NCI-H526 (cell line): Measurements from ENCODE around the gene CDH5.
"Not testable (repeated sequence)": the region's sequence is repeated elsewhere in the genome, so short reads cannot be mapped to it uniquely, and the experiment has no call there.

Experiments
- DNase-seq, 2 experiments: peaks; one replicate each; lab custom pipeline; 2025; lab: John Stamatoyannopoulos, UW

Gene CDH5, protein sequence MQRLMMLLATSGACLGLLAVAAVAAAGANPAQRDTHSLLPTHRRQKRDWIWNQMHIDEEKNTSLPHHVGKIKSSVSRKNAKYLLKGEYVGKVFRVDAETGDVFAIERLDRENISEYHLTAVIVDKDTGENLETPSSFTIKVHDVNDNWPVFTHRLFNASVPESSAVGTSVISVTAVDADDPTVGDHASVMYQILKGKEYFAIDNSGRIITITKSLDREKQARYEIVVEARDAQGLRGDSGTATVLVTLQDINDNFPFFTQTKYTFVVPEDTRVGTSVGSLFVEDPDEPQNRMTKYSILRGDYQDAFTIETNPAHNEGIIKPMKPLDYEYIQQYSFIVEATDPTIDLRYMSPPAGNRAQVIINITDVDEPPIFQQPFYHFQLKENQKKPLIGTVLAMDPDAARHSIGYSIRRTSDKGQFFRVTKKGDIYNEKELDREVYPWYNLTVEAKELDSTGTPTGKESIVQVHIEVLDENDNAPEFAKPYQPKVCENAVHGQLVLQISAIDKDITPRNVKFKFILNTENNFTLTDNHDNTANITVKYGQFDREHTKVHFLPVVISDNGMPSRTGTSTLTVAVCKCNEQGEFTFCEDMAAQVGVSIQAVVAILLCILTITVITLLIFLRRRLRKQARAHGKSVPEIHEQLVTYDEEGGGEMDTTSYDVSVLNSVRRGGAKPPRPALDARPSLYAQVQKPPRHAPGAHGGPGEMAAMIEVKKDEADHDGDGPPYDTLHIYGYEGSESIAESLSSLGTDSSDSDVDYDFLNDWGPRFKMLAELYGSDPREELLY

GRCh38 chr16:66366433-66367299 is at the start of gene CDH5:
Gene CDH5, plus strand, starts transcription at chr16:66366691. Its CDS starts 12,647 bp downstream, at chr16:66379338.
- DNase-seq, result no peak

DNA sequence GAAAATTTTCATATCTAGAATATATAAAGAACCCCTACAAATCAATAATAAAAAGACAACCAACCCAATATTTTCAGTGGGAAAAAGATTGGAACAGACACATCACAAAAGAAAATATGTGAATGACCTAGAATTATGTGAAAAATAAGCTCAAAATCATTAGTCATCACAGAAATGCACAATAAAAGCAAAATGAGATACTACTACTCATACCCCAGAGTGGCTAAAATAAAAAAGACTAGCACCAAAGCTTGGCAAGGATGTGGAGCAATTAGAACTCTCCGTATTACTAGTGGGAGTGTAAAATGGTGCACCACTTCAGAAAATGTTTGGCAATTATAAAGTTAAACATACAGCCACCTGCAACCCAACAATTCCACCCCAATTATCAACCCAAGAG is 48.0 kb upstream of the CDH5 start:
- DNase-seq, result no peak

DNA sequence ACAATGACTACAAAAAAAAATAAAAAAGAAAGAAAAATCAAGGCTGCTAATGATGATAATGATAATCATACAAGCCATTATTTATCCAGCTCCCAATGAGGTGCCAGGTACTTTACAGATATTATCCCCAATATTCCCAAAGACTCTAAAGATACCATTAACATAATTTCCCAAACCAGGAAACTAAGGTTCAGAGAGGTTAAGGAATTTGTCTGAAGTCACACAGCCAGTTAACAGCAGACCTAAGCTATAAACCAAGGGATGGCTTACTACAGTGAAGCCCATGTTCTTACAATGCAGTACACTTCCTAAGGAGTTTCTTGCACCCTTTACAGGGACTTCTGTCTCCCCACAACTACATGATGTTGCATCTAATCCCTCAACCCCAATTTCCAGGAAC is 45.7 kb upstream of the CDH5 start:
- DNase-seq, result no peak

DNA sequence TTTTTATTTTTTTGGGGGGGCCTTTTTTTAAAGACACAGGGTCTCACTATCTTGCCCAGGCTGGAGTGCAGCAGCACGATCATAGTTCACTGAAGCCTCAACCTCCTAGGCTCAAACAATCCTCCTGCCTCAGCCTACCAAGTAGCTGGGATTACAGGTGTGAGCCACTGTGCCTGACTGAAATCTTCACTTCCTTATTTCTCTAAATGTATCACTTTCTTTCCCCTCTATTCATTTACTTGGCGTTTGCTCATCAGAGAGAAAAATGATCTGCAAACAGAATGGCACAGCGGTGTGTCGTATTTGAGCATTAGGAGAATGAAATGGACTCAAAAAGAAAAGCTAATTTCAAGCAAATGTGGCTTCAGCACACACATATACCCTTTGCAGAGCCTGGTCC is 44.3 kb upstream of the CDH5 start:
- no peak for DNase-seq

DNA sequence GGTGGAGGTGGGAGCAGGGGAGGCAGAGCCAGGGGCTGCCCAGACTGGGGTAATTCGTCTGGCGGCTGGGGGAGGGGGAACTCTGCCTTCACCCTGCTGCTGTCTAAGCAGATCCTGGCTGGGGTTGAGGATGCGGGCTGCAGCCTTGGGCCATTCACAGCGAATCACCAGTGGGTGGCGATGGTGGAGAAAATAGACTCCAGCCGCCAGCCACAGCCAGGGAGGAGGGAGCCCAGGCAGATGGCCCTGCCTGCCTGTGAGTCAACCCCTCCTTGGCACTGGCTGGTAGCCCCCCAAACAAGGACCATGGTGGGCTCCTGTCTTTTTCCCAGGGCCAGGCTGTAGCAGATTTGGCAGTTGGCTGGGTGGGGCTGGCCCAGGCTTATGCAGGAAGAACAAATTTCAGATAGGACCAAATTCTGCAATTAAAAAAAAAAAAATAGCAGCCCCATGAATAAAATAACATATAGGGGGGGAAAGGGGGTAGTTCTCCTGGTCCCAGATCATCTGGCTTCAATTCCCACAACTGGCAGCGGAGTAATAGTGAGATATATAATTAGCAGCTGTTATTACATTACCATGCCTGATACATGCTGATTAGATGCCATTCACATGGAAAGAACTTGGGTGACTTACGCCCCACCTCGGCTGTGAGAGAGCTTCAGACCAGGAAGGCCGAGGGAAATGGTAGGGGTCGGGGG is 41.5 kb upstream of the CDH5 start:
- peak in 1 of 2 experiments; percentile 49 for DNase-seq

DNA sequence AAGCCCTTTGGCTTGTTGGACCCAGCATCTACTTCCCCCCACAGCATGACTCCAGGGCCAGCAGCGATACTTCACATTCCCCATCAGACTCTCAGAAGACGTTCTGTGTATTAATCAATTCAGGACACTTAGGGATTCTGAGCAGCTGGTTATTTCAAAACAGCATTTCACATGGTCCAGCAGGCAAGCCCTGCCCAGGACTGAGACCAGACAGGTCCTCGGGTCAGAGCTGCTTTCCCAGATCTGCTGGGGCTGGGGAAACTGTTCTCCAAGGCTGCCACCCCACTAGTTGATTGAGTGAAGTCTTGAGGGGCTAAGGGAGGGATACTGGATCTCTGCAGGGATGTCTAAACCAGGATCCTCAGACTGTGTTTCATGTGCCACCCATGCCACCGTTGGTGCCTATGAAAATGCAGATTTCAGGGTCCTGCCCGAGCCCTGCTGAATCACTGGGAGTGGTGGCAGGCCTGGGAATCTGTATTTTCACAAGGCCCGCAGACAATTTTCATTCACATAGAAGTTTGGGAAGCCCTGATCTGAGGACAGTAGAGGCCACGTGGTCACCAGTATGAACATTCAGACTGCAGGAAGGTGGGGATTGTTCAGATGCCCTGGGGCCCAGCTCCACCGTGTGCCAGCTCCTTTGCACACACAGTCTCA is 40.6 kb upstream of the CDH5 start:
- DNase-seq, result no peak

GRCh38 chr16:66326991-66327513 is 39.4 kb upstream of the CDH5 start:
- DNase-seq, result peak; percentile 30 to 50

DNA sequence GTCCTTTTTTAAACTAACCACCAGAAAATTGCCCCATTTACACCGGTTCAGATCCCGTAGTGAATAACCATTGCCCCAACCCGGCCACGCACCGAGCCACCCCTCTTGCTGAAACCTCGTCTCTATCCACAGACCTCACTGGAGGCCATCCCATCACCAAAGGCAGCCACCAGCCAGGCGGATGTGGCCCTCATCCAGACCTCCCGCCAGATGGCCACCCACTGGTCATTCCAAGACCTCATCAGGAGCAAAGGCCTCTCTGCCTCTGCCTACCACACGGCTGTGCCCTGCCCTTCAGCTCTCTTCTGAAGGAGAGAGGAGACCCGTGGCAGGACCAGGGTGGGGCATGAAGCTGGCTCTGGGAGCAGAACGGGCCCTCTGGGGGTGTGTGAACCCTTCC is 38.2 kb upstream of the CDH5 start:
- DNase-seq, result no peak

GRCh38 chr16:66331464-66331863 is 35.0 kb upstream of the CDH5 start:
- not testable (repeated sequence) for DNase-seq

- no peak for DNase-seq
Measured at GRCh38 chr16:66332634-66333610, 33.6 kb upstream of the CDH5 start.

- no peak for DNase-seq
Measured at GRCh38 chr16:66334853-66335574, 31.5 kb upstream of the CDH5 start.

DNA sequence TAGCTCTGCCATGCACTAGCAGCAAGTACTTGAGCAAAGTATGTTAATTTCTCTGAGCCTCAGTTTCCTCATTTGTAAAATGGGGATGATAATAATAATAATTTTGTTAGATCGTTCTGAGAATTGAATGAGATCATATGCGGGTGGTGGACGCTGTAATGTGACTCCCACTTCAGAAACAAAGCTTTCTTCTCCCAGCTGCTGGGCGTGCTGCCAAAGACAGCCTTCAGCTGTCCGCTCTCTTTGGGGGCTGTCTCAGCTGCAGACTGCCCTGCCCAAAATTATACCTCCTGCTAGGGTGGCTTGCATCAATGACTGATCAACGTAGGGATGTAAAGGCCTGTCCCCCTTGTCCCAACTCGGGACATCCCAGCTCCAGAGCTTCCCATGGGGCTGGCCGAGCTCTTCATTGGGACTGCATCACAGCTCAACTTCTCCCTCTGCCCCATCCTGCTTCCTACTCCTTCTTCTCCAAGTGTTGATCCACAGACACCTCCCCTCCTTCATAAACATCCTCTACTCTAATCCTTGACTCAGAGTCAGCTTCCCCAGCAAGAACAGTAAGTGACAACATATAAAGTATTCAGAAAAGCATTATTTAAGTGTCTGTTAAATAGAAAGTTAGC is 30.7 kb upstream of the CDH5 start:
- no peak for DNase-seq

DNA sequence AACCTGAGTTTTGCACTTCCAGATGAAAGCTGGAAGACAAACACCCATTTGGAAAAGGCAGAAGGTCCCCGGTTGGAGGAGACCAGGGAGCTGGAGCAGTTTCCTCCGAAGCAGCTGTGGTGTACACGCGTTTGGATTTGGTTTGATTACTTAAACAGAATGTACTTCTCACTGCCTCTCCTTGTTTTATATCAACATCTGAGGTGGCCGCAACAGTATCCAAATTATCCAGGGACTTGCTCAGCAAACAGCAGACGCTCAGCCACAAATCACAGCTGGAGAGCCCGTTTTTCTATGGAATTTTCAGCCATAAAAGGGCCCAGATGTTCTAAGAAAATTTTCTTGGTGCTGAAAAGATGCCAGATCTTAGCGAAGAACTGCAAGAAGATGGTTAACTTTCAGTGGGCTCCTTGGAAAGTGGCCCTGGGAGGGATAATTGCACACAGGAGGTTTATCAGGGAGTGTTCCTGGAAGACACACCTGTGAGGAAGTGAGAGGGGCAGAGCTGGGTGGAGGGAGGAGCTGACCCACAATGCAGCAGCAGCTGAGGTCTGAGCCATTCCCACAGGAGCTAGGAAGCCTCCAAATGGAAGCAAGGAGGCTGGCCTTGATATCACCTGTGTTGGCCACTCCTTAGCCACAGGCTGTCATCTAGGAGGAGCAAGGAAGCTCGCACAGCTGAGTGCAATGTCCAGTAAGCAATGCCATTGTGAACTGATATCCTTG is 28.9 kb upstream of the CDH5 start:
- no peak for DNase-seq

DNA sequence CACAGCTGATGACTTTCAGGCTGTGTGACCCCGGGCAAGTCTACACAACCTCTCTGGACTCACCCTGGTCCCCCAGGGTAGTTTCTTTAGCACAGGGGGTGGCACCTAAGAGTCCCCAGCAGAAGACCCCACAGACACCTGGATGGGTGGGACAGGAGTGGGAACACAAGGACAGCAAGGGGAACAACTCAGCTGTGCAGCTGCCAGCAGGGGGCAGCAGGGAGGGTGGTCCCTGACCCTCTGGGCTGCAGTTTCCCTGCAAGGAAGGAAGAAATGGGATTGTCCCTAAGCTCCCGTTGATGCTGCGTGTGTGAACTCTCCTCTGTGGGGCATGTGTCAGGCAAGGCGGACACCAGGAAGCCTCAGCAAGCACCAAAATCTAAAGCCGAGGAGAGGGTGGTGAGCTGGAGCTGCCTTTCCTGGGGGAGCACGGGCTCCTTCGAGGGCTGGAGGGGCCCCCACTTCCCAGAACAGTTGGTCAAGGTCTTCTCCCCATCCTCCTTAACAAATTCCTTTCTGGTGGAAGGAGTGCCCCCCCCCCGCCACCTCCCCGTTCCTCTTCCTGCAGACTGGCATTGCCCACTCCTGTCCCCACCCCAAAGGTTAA is 24.1 kb upstream of the CDH5 start:
- DNase-seq, result peak in 1 of 2 experiments; percentile 37

GRCh38 chr16:66344533-66345145 is 21.9 kb upstream of the CDH5 start:
- peak in 1 of 2 experiments; percentile 31 for DNase-seq

DNA sequence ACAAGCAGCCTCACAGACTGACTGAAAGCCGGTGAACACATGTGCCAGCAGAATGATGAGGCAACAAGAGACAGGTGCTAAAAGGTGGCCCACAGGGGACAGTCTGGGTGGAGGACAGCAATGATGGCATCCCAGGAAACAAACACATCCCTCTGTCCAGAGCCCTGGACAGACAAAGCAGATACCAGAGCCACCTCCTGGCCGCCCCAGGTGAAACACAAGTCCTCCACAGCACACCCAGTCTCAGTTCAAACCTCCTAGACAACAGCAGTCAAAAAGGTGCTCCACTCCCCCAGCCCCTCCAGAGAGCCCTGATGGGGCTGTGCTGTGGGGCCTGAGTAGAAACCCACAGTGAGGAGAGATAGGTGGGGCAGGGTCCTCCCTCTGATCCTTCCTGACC is 20.3 kb upstream of the CDH5 start:
- DNase-seq, result no peak

GRCh38 chr16:66352304-66352703 is 14.2 kb upstream of the CDH5 start:
- no peak for DNase-seq
